H9 (cell line): ENCODE data around the gene NIM1K. TPM values are rescaled to one million over a fixed set of nuclear protein-coding genes. Genes with fewer than 3 reads are reported as not detected.

Experiments used
- DNase-seq: peaks from one replicate; pipeline ENCODE4 v3.0.0-alpha.2; 2017
- H2AFZ ChIP-seq: one replicate; pipeline ENCODE4 v1.6.1; 2013; ENCODE audit warnings: mild to moderate bottlenecking, low read length, control low read depth, moderate library complexity
- H2AK5ac ChIP-seq: 2 replicates; pipeline ENCODE4 v1.6.1; 2013; ENCODE audit warnings: low read length, control low read depth, mixed read lengths; ENCODE audit not compliant: insufficient read length
- H2BK120ac ChIP-seq: one replicate; pipeline ENCODE4 v1.6.1; 2013; ENCODE audit warnings: low read depth, mild to moderate bottlenecking, low read length, control low read depth, inconsistent platforms; ENCODE audit not compliant: poor library complexity, severe bottlenecking
- H2BK12ac ChIP-seq: 2 replicates; pipeline ENCODE4 v1.6.1; 2013; ENCODE audit warnings: low read length, control low read depth, mixed read lengths, low read depth; ENCODE audit not compliant: insufficient read length
- H2BK15ac ChIP-seq: 2 replicates; pipeline ENCODE4 v1.6.1; 2013; ENCODE audit warnings: low read depth, low read length, control low read depth
- H2BK20ac ChIP-seq: one replicate; pipeline ENCODE4 v1.6.1; 2013; ENCODE audit warnings: low read depth, mild to moderate bottlenecking, low read length, control low read depth, inconsistent platforms; ENCODE audit not compliant: poor library complexity, severe bottlenecking
- H2BK5ac ChIP-seq: 2 replicates; pipeline ENCODE4 v1.6.1; 2013; ENCODE audit warnings: low read length, control low read depth, mixed read lengths; ENCODE audit not compliant: insufficient read length
- H3K14ac ChIP-seq: 2 replicates; pipeline ENCODE4 v1.6.1; 2013; ENCODE audit warnings: low read length, control low read depth; ENCODE audit not compliant: insufficient read depth
- H3K18ac ChIP-seq: 2 replicates; pipeline ENCODE4 v1.6.1; 2013; ENCODE audit warnings: low read depth, mild to moderate bottlenecking, mixed read lengths, low read length, control low read depth; ENCODE audit not compliant: insufficient read length
- H3K23ac ChIP-seq: 2 replicates; pipeline ENCODE4 v1.6.1; 2013; ENCODE audit warnings: low read length, control low read depth, mixed read lengths, low read depth; ENCODE audit not compliant: insufficient read length
- H3K23me2 ChIP-seq: 2 replicates; pipeline ENCODE4 v1.6.1; 2013; ENCODE audit warnings: low read depth, mild to moderate bottlenecking, mixed read lengths, low read length, control low read depth; ENCODE audit not compliant: insufficient read length, poor library complexity, severe bottlenecking
- H3K27ac ChIP-seq: 2 replicates; pipeline ENCODE4 v1.5.1; 2013; ENCODE audit warnings: low read length, control low read depth, mixed read lengths, low read depth; ENCODE audit not compliant: insufficient read length
- H3K27me3 ChIP-seq: 2 replicates; pipeline ENCODE4 v1.6.1; 2013; ENCODE audit warnings: low read length, control low read depth, inconsistent platforms; ENCODE audit not compliant: insufficient read depth
- H3K4ac ChIP-seq: 2 replicates; pipeline ENCODE4 v1.6.1; 2013; ENCODE audit warnings: low read depth, mild to moderate bottlenecking, control low read depth, inconsistent platforms, low read length, moderate library complexity
- H3K4me1 ChIP-seq: 2 replicates; pipeline ENCODE4 v1.6.1; 2013; ENCODE audit warnings: low read length, control low read depth, inconsistent platforms; ENCODE audit not compliant: insufficient read depth
- H3K4me2 ChIP-seq: 2 replicates; pipeline ENCODE4 v1.6.1; 2013; ENCODE audit warnings: low read length, control low read depth, mixed read lengths; ENCODE audit not compliant: insufficient read length, insufficient read depth
- H3K56ac ChIP-seq: 2 replicates; pipeline ENCODE4 v1.6.1; 2013; ENCODE audit warnings: low read depth, mild to moderate bottlenecking, mixed read lengths, low read length, control low read depth; ENCODE audit not compliant: insufficient read length
- H3K79me1 ChIP-seq: 2 replicates; pipeline ENCODE4 v1.6.1; 2013; ENCODE audit warnings: low read depth, mild to moderate bottlenecking, moderate library complexity, low read length, control low read depth, inconsistent platforms; ENCODE audit not compliant: insufficient read depth, poor library complexity, severe bottlenecking
- H3K79me2 ChIP-seq: 2 replicates; pipeline ENCODE4 v1.6.1; 2013; ENCODE audit warnings: low read length, control low read depth, inconsistent platforms; ENCODE audit not compliant: insufficient read depth
- H3K9ac ChIP-seq: 2 replicates; pipeline ENCODE4 v1.6.1; 2013; ENCODE audit warnings: low read length, control low read depth, mixed read lengths; ENCODE audit not compliant: insufficient read length; ENCODE audit errors: extremely low read depth
- H3K9me3 ChIP-seq: one replicate; pipeline ENCODE4 v1.6.1; 2013; ENCODE audit warnings: low read depth, low read length, inconsistent platforms; ENCODE audit not compliant: control insufficient read depth
- H3T11ph ChIP-seq: one replicate; pipeline ENCODE4 v1.6.1; 2013; ENCODE audit warnings: mild to moderate bottlenecking, low read length, control low read depth, inconsistent platforms
- H4K20me1 ChIP-seq: one replicate; pipeline ENCODE4 v1.6.1; 2013; ENCODE audit not compliant: control insufficient read depth, insufficient read length, insufficient read depth
- H4K5ac ChIP-seq: 2 replicates; pipeline ENCODE4 v1.6.1; 2013; ENCODE audit warnings: low read depth, mild to moderate bottlenecking, mixed read lengths, low read length, control low read depth; ENCODE audit not compliant: insufficient read length
- H4K8ac ChIP-seq: replicated peaks from 2 replicates; pipeline ENCODE4 v1.6.1; 2013; ENCODE audit warnings: low read length, control low read depth, mixed read lengths, low read depth; ENCODE audit not compliant: insufficient read length
- H4K91ac ChIP-seq: 2 replicates; pipeline ENCODE4 v1.6.1; 2013; ENCODE audit warnings: low read depth, mild to moderate bottlenecking, moderate library complexity, mixed read lengths, low read length, control low read depth; ENCODE audit not compliant: insufficient read length
- H3K27ac Mint-ChIP-seq, 3 experiments: 2 replicates in 2 of 3; 3 replicates in 1 of 3; pipeline ENCODE4 v1.8.0; 2020 to 2021; ENCODE audit warnings: mixed read lengths in 3 of 3, mild to moderate bottlenecking in 1 of 3, moderate library complexity in 1 of 3
- H3K27me3 Mint-ChIP-seq: 2 replicates; pipeline ENCODE4 v1.8.0; 2021; ENCODE audit warnings: low read depth, mild to moderate bottlenecking, moderate library complexity, mixed read lengths
- H3K36me3 Mint-ChIP-seq, 3 experiments: 2 replicates in 2 of 3; 3 replicates in 1 of 3; pipeline ENCODE4 v1.8.0; 2020 to 2021; ENCODE audit warnings: low read depth in 3 of 3, mixed read lengths in 3 of 3; ENCODE audit not compliant: insufficient read depth in 1 of 3
- H3K4me1 Mint-ChIP-seq, 2 experiments: 2 replicates each; pipeline ENCODE4 v1.8.0; 2020; ENCODE audit warnings: mixed read lengths in 2 of 2
- H3K4me3 Mint-ChIP-seq, 2 experiments: 2 replicates in 1 of 2; 3 replicates in 1 of 2; pipeline ENCODE4 v1.8.0; 2020 to 2021; ENCODE audit warnings: mild to moderate bottlenecking in 2 of 2, mixed read lengths in 2 of 2, moderate library complexity in 1 of 2
- H3K9me3 Mint-ChIP-seq, 2 experiments: 2 replicates in 1 of 2; 3 replicates in 1 of 2; pipeline ENCODE4 v1.8.0; 2020; ENCODE audit warnings: mild to moderate bottlenecking in 2 of 2, mixed read lengths in 2 of 2, moderate library complexity in 1 of 2
- CTCF ChIP-seq: fragments of 200-600 bp; sonication (generic); conservative IDR thresholded peaks from 3 replicates; pipeline ENCODE4 v1.8.0; 2021; ENCODE audit warnings: antibody characterized with exemption, mild to moderate bottlenecking
- WGBS: extraction: QIAGEN DNeasy Blood & Tissue Kit; methylation state at CpG from one replicate; pipeline ENCODE4 v1.1.7; 2013; ENCODE audit warnings: missing lambda C conversion rate, low lambda C conversion rate, mixed read lengths; ENCODE audit not compliant: insufficient read length; ENCODE audit errors: extremely low coverage; 5-methylcytosine and 5-hydroxymethylcytosine counted together
- total RNA-seq: library from RNA; stranded (reverse); gene quantifications from 2 replicates; pipeline ENCODE4 v1.2.1, GENCODE V29; 2021

Gene NIM1K
- total RNA-seq, 1 experiment from 2014 or later, result 0.07 TPM

- no peak overlapping the region for H2BK12ac ChIP-seq
- H4K8ac ChIP-seq, result no peak overlapping the region
- no peaks in the 10 kb centered on the region for H3K23me2 ChIP-seq
- no peak overlapping the region for H2AK5ac ChIP-seq
- H4K20me1 ChIP-seq, result no peaks in the 10 kb centered on the region
- no peak overlapping the region for H4K5ac ChIP-seq
- no peak overlapping the region for H3K27ac ChIP-seq
- no peak overlapping the region for H3T11ph ChIP-seq
- H3K79me2 ChIP-seq, result 0 out of 2 replicates have a peak, but pooled peaks cover 2% of the 10 kb centered on the region
- H3K4me3 Mint-ChIP-seq, result no peak overlapping the region
- H3K4me1 ChIP-seq, result no peaks in the 10 kb centered on the region
- H2BK120ac ChIP-seq, result no peak overlapping the region
- no peak overlapping the region for H3K56ac ChIP-seq
- H3K27me3 Mint-ChIP-seq, result no peaks in the 10 kb centered on the region; the same call in 1 of the 2 replicates
- no peaks in the 10 kb centered on the region for H3K9me3 ChIP-seq
- H3K4me2 ChIP-seq, result no peak overlapping the region
- no peak overlapping the region for H3K14ac ChIP-seq
- H3K9ac ChIP-seq, result no peak overlapping the region
- WGBS, result no CpG with 5 or more reads among the region's 3 CpGs
- H3K23ac ChIP-seq, result no peak overlapping the region
- H3K36me3 Mint-ChIP-seq, result no peaks in the 10 kb centered on the region; a peak in 1 of 7 replicates
- H3K27me3 ChIP-seq, result no peaks in the 10 kb centered on the region
- no peak overlapping the region for H2BK15ac ChIP-seq
- DNase-seq, result no peak
- no peak overlapping the region for H2BK20ac ChIP-seq
- TF ChIP-seq CTCF, result no peak
- no peaks in the 10 kb centered on the region for H3K79me1 ChIP-seq
- no peak overlapping the region for H3K4ac ChIP-seq
- no peak overlapping the region for H4K91ac ChIP-seq
- no peaks in the 10 kb centered on the region for H3K9me3 Mint-ChIP-seq
- no peak overlapping the region for H2BK5ac ChIP-seq
- no peaks in the 10 kb centered on the region for H3K4me1 Mint-ChIP-seq
- no peak overlapping the region for H2AFZ ChIP-seq
- no peak overlapping the region for H3K18ac ChIP-seq
- H3K27ac Mint-ChIP-seq, result no peak overlapping the region
These were observed 41.9 kb downstream of the NIM1K start for GRCh38 chr5:43233946-43234345.
